GM23338 (cell line): ENCODE data around the gene CD4.

Experiments used
- CTCF ChIP-seq, 2 experiments: fragments of 200-600 bp in 1 of 2; sonication (generic) in 1 of 2; conservative IDR thresholded peaks; 2 replicates each; pipeline versions ENCODE4 v1.5.1 to v1.6.1; 2016 to 2017; ENCODE audit warnings: antibody characterized with exemption in 2 of 2, low read depth in 2 of 2, mild to moderate bottlenecking in 2 of 2, moderate library complexity in 1 of 2
- POLR2AphosphoS5 ChIP-seq: IDR thresholded peaks from 2 replicates; pipeline ENCODE4 v1.6.1; 2016; ENCODE audit warnings: antibody characterized with exemption, low read depth
- REST ChIP-seq: IDR thresholded peaks from one replicate; pipeline ENCODE4 v1.6.1; 2018; ENCODE audit warnings: antibody characterized with exemption; ENCODE audit not compliant: unreplicated experiment

DNA sequence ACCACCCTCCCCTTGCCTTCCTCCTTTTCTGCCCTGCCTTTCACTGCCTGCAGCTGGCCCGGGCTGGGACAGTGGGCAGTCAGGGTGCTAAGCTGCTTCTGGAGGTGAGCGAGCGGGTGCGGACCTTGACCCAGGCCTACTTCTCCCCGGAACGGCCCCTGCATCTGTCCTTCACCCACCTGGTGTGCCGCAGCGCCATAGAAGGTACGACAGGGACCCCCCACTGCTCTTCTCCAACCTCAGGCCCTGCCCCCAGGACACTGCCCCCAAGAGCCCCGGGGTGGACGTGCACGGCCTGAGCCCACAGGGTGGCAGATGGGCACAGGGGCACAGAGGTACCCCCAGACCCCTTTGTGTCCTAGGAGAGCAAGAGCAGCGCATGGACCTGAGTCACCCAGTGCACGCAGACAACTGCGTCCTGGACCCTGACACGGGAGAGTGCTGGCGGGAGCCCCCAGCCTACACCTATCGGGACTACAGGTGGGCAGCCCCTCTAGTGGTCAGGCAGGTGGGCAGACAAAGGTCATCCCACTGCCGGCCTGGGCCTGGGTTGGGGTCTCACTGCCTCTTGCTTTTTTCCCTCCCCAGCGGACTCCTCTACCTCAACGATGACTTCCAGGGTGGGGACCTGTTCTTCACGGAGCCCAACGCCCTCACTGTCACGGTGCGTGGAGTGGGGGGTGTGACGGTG is 48.2 kb downstream of the CD4 start:
- no peak for TF ChIP-seq CTCF (conservative IDR thresholded peaks at IDR 0.05; ENCODE audit: low read depth in 2 of 2)
- TF ChIP-seq REST: no peak
- TF ChIP-seq POLR2AphosphoS5: no peak
